ENCODE measurements around the gene DDN. TPM values are rescaled to one million over a fixed set of nuclear protein-coding genes. Genes with fewer than 3 reads are reported as not detected.

Gene DDN
- total RNA-seq, 2 experiments from 2014 or later, result 0.72 to 1.2 TPM

GRCh38 chr12:48957141-48958048, 41.8 kb downstream of the DDN start, which contains the start of gene ARF3:
Gene ARF3 (minus strand): TSS chr12:48957487. CDS start chr12:48941095, 16,392 bp downstream.
- Mint-ChIP-seq H3K9me3 (no peaks in the 10 kb centered on the region), H3K4me3 (peak within 1 kb of the TSS; percentile 96), H3K27me3 (peaks cover 7% of the 10 kb centered on the region), H3K36me3 (ENCODE audit: low read depth) (peaks cover 1% of the 10 kb centered on the region), H3K27ac (peak within 1 kb of the TSS; percentile 87), H3K4me1 (ENCODE audit: low read depth) (peaks cover 25% of the 10 kb centered on the region)
- CTCF ChIA-PET, result interaction anchor here (0.7 to 51.8 kb wide), 20 partner anchors 9 to 142 kb away, joined by 3 to 896 read pairs (median 5); partner anchors contain the start of genes DDN, RHEBL1, WNT1 and WNT10B
- TF ChIP-seq CTCF (IDR thresholded peaks at IDR 0.05), result no peak
- ATAC-seq, result peak; percentile 96
- intact Hi-C loops (cut with micrococcal nuclease), result no loop called here
- POLR2A ChIA-PET, result interaction anchor here (0.7 to 2.1 kb wide), 13 partner anchors 11 to 287 kb away, joined by 3 to 14 read pairs (median 4); partner anchors contain the start of genes DDX23, FKBP11, TUBA1B and WNT10B
- peak; percentile 94 for DNase-seq

GRCh38 chr12:48956279-48957140, 42.7 kb downstream of the DDN start:
- no peak for TF ChIP-seq CTCF (IDR thresholded peaks at IDR 0.05)
- peak overlapping the region; percentile 96 for H3K4me3 Mint-ChIP-seq
- H3K9me3 Mint-ChIP-seq, result no peaks in the 10 kb centered on the region
- H3K27ac Mint-ChIP-seq, result peak overlapping the region; percentile 87
- ATAC-seq (peak; percentile 51), DNase-seq (peak; percentile 52)
- H3K36me3 Mint-ChIP-seq (ENCODE audit: low read depth), result peaks cover 1% of the 10 kb centered on the region
- POLR2A ChIA-PET, result interaction anchor here (0.8 to 2.1 kb wide), 10 partner anchors 12 to 286 kb away, joined by 3 to 11 read pairs (median 4); partner anchors contain the start of genes DDX23, FKBP11 and WNT10B
- H3K4me1 Mint-ChIP-seq (ENCODE audit: low read depth), result peaks cover 25% of the 10 kb centered on the region
- H3K27me3 Mint-ChIP-seq, result peaks cover 7% of the 10 kb centered on the region
- CTCF ChIA-PET, result interaction anchor here (0.6 to 51.8 kb wide), 19 partner anchors 8 to 142 kb away, joined by 3 to 896 read pairs (median 5); partner anchors contain the start of genes DDN, FKBP11, RHEBL1 and WNT1
- intact Hi-C loops (cut with micrococcal nuclease), result no loop called here

- Mint-ChIP-seq H3K27ac (peak overlapping the region; percentile 13), H3K4me3 (peak overlapping the region; percentile 96), H3K27me3 (peaks cover 1% of the 10 kb centered on the region), H3K4me1 (ENCODE audit: low read depth) (peaks cover 25% of the 10 kb centered on the region), H3K36me3 (ENCODE audit: low read depth) (peaks cover 1% of the 10 kb centered on the region), H3K9me3 (no peaks in the 10 kb centered on the region)
- no peak for TF ChIP-seq CTCF (IDR thresholded peaks at IDR 0.05)
- DNase-seq (no peak), ATAC-seq (no peak)
- CTCF ChIA-PET, result interaction anchor here (1.0 to 51.8 kb wide), 7 partner anchors 18 to 109 kb away, joined by 3 to 896 read pairs (median 14); partner anchors contain the start of genes DDN, FKBP11 and WNT1
- POLR2A ChIA-PET, result interaction anchor here (0.7 kb wide), 1 partner anchor 30 kb away, joined by 3 read pairs; the partner anchor contains the start of gene FKBP11
- intact Hi-C loops (cut with micrococcal nuclease), result no loop called here
Measured at GRCh38 chr12:48954841-48955501, 44.2 kb downstream of the DDN start.

GRCh38 chr12:48954061-48954460, 45.1 kb downstream of the DDN start:
- no peak for TF ChIP-seq CTCF (IDR thresholded peaks at IDR 0.05)
- POLR2A ChIA-PET, result interaction anchor here (2.5 kb wide), 1 partner anchor 11 kb away, joined by 11 read pairs; no protein-coding TSS in a partner anchor
- ATAC-seq (no peak), DNase-seq (no peak)
- Mint-ChIP-seq H3K4me1 (ENCODE audit: low read depth) (peaks cover 25% of the 10 kb centered on the region), H3K9me3 (no peaks in the 10 kb centered on the region), H3K4me3 (no peak overlapping the region), H3K36me3 (ENCODE audit: low read depth) (peaks cover 2% of the 10 kb centered on the region), H3K27me3 (peaks cover 1% of the 10 kb centered on the region), H3K27ac (no peak overlapping the region)
- CTCF ChIA-PET, result interaction anchor here (1.2 to 51.8 kb wide), 4 partner anchors 17 to 50 kb away, joined by 4 to 896 read pairs (median 62); partner anchors contain the start of genes DDN and WNT1
- intact Hi-C loops (cut with micrococcal nuclease), result no loop called here

All from activated CD8-positive, alpha-beta T cell treated with anti-CD3 and anti-CD28 coated beads for 36 hours (primary cell).